ENCODE results near the gene KRTAP6-1.

KRTAP6-1 gene

GRCh38 chr21:30613836-30614235 lies at the start of gene KRTAP6-1:
KRTAP6-1 (minus strand) TSS chr21:30613930; CDS start chr21:30613904, 26 bp downstream.
- no peak for DNase-seq (ENCODE audit: low read depth, low spot score)

GRCh38 chr21:30652891-30653290 lies 39.2 kb upstream of the KRTAP6-1 start:
- no peak for DNase-seq (ENCODE audit: low read depth, low spot score)

- no peak for DNase-seq (ENCODE audit: low read depth, low spot score)
Observed at GRCh38 chr21:30646904-30647414, 33.2 kb upstream of the KRTAP6-1 start.

GRCh38 chr21:30642564-30642963 lies 28.8 kb upstream of the KRTAP6-1 start, which contains the start of gene KRTAP20-3:
KRTAP20-3 (plus strand) TSS chr21:30642864.
- no peak for DNase-seq (ENCODE audit: low read depth, low spot score)

- DNase-seq (ENCODE audit: low read depth, low spot score): no peak
Observed at GRCh38 chr21:30638686-30639085, 25.0 kb upstream of the KRTAP6-1 start.

- DNase-seq (ENCODE audit: low read depth, low spot score): no peak
Observed at GRCh38 chr21:30634906-30635305, 21.2 kb upstream of the KRTAP6-1 start, which contains the start of gene KRTAP20-2. KRTAP20-2 (plus strand) TSS chr21:30635206; CDS start chr21:30635264, 58 bp downstream.

GRCh38 chr21:30629200-30629599 lies 15.5 kb upstream of the KRTAP6-1 start:
- no peak for DNase-seq (ENCODE audit: low read depth, low spot score)

GRCh38 chr21:30628109-30628508 lies 14.4 kb upstream of the KRTAP6-1 start:
- no peak for DNase-seq (ENCODE audit: low read depth, low spot score)

GRCh38 chr21:30625449-30626165 lies 11.9 kb upstream of the KRTAP6-1 start:
- DNase-seq (ENCODE audit: low read depth, low spot score): no peak

GRCh38 chr21:30623362-30623761 lies 9.6 kb upstream of the KRTAP6-1 start:
- DNase-seq (ENCODE audit: low read depth, low spot score): no peak

GRCh38 chr21:30620522-30620921 lies 6.8 kb upstream of the KRTAP6-1 start, which contains the start of gene KRTAP20-4:
KRTAP20-4 (plus strand) TSS chr21:30620627.
- DNase-seq (ENCODE audit: low read depth, low spot score): no peak

GRCh38 chr21:30620080-30620479 lies 6.3 kb upstream of the KRTAP6-1 start:
- DNase-seq (ENCODE audit: low read depth, low spot score): no peak

- DNase-seq (ENCODE audit: low read depth, low spot score): no peak
Observed at GRCh38 chr21:30616125-30616524, 2.4 kb upstream of the KRTAP6-1 start, which contains the start of gene KRTAP20-1. KRTAP20-1 (plus strand) TSS chr21:30616425; CDS start chr21:30616455, 30 bp downstream.

- no peak for DNase-seq (ENCODE audit: low read depth, low spot score)
Observed at GRCh38 chr21:30615199-30615598, 1.5 kb upstream of the KRTAP6-1 start.

GRCh38 chr21:30612132-30612531 lies 1.6 kb downstream of the KRTAP6-1 start:
- no peak for DNase-seq (ENCODE audit: low read depth, low spot score)

- DNase-seq (ENCODE audit: low read depth, low spot score): no peak
Observed at GRCh38 chr21:30605968-30606367, 7.8 kb downstream of the KRTAP6-1 start.

GRCh38 chr21:30600787-30601186 lies 12.9 kb downstream of the KRTAP6-1 start, which contains the start of gene KRTAP22-1:
KRTAP22-1 (plus strand) TSS chr21:30601087.
- DNase-seq (ENCODE audit: low read depth, low spot score): no peak

GRCh38 chr21:30598802-30599201 lies 14.9 kb downstream of the KRTAP6-1 start, which contains the start of gene KRTAP6-2:
KRTAP6-2 (minus strand) TSS chr21:30598902; CDS start chr21:30598874, 28 bp downstream.
- DNase-seq (ENCODE audit: low read depth, low spot score): no peak

GRCh38 chr21:30592140-30592539 lies 21.6 kb downstream of the KRTAP6-1 start, which contains the start of gene KRTAP6-3:
KRTAP6-3 (plus strand) TSS chr21:30592440; CDS start chr21:30592446, 6 bp downstream.
- DNase-seq (ENCODE audit: low read depth, low spot score): no peak

GRCh38 chr21:30590297-30590696 lies 23.4 kb downstream of the KRTAP6-1 start, which contains the start of gene KRTAP22-2:
KRTAP22-2 (minus strand) TSS chr21:30590397.
- no peak for DNase-seq (ENCODE audit: low read depth, low spot score)

- no peak for DNase-seq (ENCODE audit: low read depth, low spot score)
Observed at GRCh38 chr21:30582870-30583269, 30.9 kb downstream of the KRTAP6-1 start.

GRCh38 chr21:30580132-30580531 lies 33.6 kb downstream of the KRTAP6-1 start:
- DNase-seq (ENCODE audit: low read depth, low spot score): no peak

GRCh38 chr21:30579346-30579745 lies 34.4 kb downstream of the KRTAP6-1 start:
- DNase-seq (ENCODE audit: low read depth, low spot score): no peak
